Heart right ventricle (tissue), 16 donors: Measurements from ENCODE around the gene HMGCS1. TPM values are rescaled to one million over a fixed set of nuclear protein-coding genes. Genes with fewer than 3 reads are reported as not detected.

Source experiments
- ATAC-seq, 8 donors: fragments of 200-7000 bp; cut with Tn5 transposase; one replicate each; pipeline ENCODE4 v1.9.1; 2020; ENCODE audit warnings: mild to moderate bottlenecking in 8 of 8, moderate library complexity in 8 of 8, moderate number of reproducible peaks in 1 of 8
- DNase-seq, 2 donors: peaks; one replicate each; pipeline ENCODE4 v3.0.0-alpha.2; 2020
- H3K27ac ChIP-seq, 10 donors: fragments of 200-600 bp; sonication (generic) in 2 of 10; one replicate each; pipeline versions ENCODE4 v1.5.0 to v1.8.0; 2020 to 2022; ENCODE audit warnings: mild to moderate bottlenecking in 3 of 10
- H3K27me3 ChIP-seq, 7 donors: fragments of 200-600 bp; one replicate each; pipeline ENCODE4 v1.8.0; 2021 to 2022; ENCODE audit warnings: mild to moderate bottlenecking in 2 of 7
- H3K36me3 ChIP-seq, 9 donors: fragments of 200-600 bp; sonication (generic) in 1 of 9; one replicate each; pipeline versions ENCODE4 v1.5.0 to v1.8.0; 2020 to 2022; ENCODE audit warnings: mild to moderate bottlenecking in 2 of 9
- H3K4me1 ChIP-seq, 9 donors: fragments of 200-600 bp; sonication (generic) in 1 of 9; one replicate each; pipeline versions ENCODE4 v1.5.0 to v1.8.0; 2020 to 2022; ENCODE audit warnings: mild to moderate bottlenecking in 4 of 9
- H3K4me3 ChIP-seq, 10 donors: fragments of 200-600 bp; sonication (generic) in 2 of 10; one replicate each; pipeline versions ENCODE4 v1.5.0 to v1.8.0; 2020 to 2022; ENCODE audit warnings: mild to moderate bottlenecking in 7 of 10, moderate library complexity in 2 of 10
- H3K9me3 ChIP-seq, 11 donors: fragments of 200-600 bp in 10 of 11; sonication (generic) in 2 of 11; one replicate each; pipeline versions ENCODE4 v1.5.0 to v1.8.0; 2013 to 2022; ENCODE audit warnings: mild to moderate bottlenecking in 2 of 11, control low read depth in 1 of 11, moderate library complexity in 1 of 11
- WGBS, 2 donors: extraction: QIAGEN DNeasy Blood & Tissue Kit; methylation state at CpG; one replicate each; pipeline ENCODE4 v1.1.7; 2013; ENCODE audit warnings: inconsistent platforms in 1 of 2; 5-methylcytosine and 5-hydroxymethylcytosine counted together
- intact Hi-C, 10 donors: fragments of 100-400 bp; cut with DNase I; formaldehyde crosslinking; loops; one replicate each; pipeline versions ENCODE4 v1.11.1 to v1.14.2; 2022
- polyA plus RNA-seq, 2 donors: library from polyadenylated mRNA; stranded (reverse); fragments of 200-250 nt; gene quantifications; one replicate each; pipeline ENCODE4 v1.2.3, GENCODE V29; 2013
- total RNA-seq, 10 donors: library from RNA; stranded (reverse); fragmentation: NEBNext Ultra II Directional in 3 of 10; extraction: Animal tissue kit (Norgen Biotek cat#: 25700) in 3 of 10; gene quantifications; one replicate each; pipeline versions ENCODE4 v1.2.1 to v1.2.4, GENCODE V29; 2021 to 2023
- TF ChIP-seq, protein P1 (sequence below), 9 donors: fragments of 200-600 bp; sonication (generic) in 2 of 9; IDR thresholded peaks; one replicate each; pipeline versions ENCODE4 v1.5.0 to v1.8.0; 2021 to 2022; ENCODE audit warnings: antibody characterized with exemption in 9 of 9, mild to moderate bottlenecking in 5 of 9, moderate library complexity in 1 of 9
- donor health status: Arrhythmogenic right ventricular cardiomyopathy.
- donor health status: ischemic (EF 13 %, LVEDD 7.1; RV severe dilation, severe dysfunction).
- donor health status: healthy with polysubstance abuse.
- donor health status: DM: no; HTN: yes; CAD: no.
- donor health status: DM: no; HTN: no; CAD: no.
- donor health status: ischemic (EF 25% LVEDD 6.9; RV normal size, moderate dysfunction).
- donor health status: ischemic (EF 25% LVEDD 5.7; RV mildly dilated, moderate dysfunction).
- donor health status: healthy.
- donor health status: DM: yes; HTN: yes; CAD: no.
- donor health status: Ischemic cardiomyopathy.
- donor health status: ischemic (EF 35%, LVEDD 5.7; RV mildly dilated, moderate dysfunction).
- donor health status: nonischemic (EF 11% LVEDD 7.7; RV severe dilation, severe dysfunction).
- donor health status: DM: yes; HTN: yes; CAD: no.
- donor health status: PGD.
- donor health status: ischemic (EF 29% LVEDD 5.4; RV normal size, mild dysfunction).
- donor health status: nonischemic (EF 23%, LVEDD 6.1; RV moderate dilation, normal function).

The HMGCS1 gene
- total and polyA plus RNA-seq, 12 donors = 8.3 to 33.0 (median 26.7) TPM

DNA sequence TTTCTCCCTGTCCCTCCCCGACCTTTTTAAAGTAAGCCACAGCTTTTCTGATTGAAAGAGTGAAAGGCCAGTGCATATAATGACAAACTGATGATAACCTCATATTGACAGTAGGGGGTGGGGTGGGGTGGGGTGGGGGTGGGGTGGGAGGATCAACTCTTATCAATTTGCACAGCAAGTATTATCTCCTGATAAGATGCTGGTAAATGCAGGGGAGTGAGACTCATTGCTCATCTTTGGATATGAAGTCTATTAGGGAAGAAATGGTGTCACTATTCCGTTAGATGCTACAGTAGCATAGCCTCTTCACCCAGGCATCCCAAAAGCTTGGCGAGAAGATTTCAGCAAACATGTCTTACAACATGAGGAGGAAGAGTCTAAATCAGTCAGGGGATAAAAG lies 38.9 kb upstream of the HMGCS1 start:
- no peaks in the 10 kb centered on the region for H3K36me3 ChIP-seq
- peaks cover 0 to 4% (median 0%) of the 10 kb centered on the region in 7 donors for H3K27me3 ChIP-seq
- DNase-seq (no peak), ATAC-seq (no peak)
- H3K4me3 ChIP-seq = no peak overlapping the region
- 48 to 62% methylated on average over 3 of the region's 3 CpGs for WGBS, 2 donors
- H3K4me1 ChIP-seq = no peaks in the 10 kb centered on the region
- intact Hi-C loops = no loop called here
- H3K9me3 ChIP-seq = no peaks in the 10 kb centered on the region
- TF ChIP-seq, protein P1, sequence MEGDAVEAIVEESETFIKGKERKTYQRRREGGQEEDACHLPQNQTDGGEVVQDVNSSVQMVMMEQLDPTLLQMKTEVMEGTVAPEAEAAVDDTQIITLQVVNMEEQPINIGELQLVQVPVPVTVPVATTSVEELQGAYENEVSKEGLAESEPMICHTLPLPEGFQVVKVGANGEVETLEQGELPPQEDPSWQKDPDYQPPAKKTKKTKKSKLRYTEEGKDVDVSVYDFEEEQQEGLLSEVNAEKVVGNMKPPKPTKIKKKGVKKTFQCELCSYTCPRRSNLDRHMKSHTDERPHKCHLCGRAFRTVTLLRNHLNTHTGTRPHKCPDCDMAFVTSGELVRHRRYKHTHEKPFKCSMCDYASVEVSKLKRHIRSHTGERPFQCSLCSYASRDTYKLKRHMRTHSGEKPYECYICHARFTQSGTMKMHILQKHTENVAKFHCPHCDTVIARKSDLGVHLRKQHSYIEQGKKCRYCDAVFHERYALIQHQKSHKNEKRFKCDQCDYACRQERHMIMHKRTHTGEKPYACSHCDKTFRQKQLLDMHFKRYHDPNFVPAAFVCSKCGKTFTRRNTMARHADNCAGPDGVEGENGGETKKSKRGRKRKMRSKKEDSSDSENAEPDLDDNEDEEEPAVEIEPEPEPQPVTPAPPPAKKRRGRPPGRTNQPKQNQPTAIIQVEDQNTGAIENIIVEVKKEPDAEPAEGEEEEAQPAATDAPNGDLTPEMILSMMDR (IDR thresholded peaks at IDR 0.05) = no peak
- no peak overlapping the region for H3K27ac ChIP-seq

DNA sequence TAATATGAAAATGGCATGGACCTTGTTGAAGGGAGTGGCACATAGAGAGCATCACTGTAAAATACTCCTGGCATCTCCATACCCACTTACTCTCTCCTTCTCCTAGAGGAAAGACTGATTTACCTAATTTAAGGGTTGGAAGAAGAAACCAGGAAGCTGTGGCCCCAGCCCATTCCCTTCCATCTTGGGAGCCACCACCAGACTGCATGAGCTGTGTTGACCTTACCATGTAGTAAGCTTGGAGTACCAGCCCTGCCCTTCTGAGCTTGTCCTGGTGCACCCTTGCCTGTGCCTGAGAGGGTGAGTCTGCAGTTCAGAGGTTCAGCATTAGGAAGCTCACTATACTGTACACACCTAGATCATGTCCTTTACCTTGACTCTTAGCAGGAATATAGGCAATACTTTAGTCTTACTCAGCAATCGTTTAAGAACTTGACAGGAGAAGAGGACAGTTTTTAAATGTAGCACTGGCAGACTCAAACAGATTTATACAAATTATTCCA lies 35.7 kb upstream of the HMGCS1 start:
- H3K4me3 ChIP-seq = no peak overlapping the region
- ATAC-seq = no peak
- TF ChIP-seq, protein P1 (IDR thresholded peaks at IDR 0.05) = no peak
- H3K9me3 ChIP-seq = peaks cover 0 to 18% (median 0%) of the 10 kb centered on the region in 11 donors
- WGBS, 2 donors = 87 to 98% methylated on average over 1 of the region's 1 CpG
- H3K36me3 ChIP-seq = no peaks in the 10 kb centered on the region
- H3K27me3 ChIP-seq = peaks cover 0 to 4% (median 0%) of the 10 kb centered on the region in 7 donors
- no peaks in the 10 kb centered on the region for H3K4me1 ChIP-seq
- H3K27ac ChIP-seq = no peak overlapping the region
- intact Hi-C loops = no loop called here
- no peak for DNase-seq

DNA sequence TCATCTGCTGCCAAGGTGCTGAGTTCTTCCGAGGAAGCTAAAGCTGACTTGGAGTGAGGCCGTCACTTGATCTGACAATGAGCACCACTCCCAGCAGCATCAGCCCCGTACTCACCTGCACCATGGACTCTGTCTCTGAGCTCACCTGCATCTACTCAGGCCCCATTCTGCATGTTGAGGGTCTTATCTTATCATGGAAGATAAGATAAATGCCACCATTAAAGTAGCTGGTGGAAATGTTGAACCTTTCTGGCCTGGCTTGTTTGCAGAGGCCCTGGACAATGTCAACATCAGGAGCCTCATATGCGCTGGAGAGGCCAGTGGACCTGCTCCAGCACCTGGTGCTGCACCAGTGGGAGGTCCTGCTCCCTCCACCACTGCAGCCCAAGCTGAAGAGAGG lies 35.0 kb upstream of the HMGCS1 start:
- Histone ChIP-seq H3K27ac (no peak overlapping the region), H3K9me3 (peaks cover 0 to 18% (median 0%) of the 10 kb centered on the region in 11 donors), H3K36me3 (no peaks in the 10 kb centered on the region), H3K27me3 (peaks cover 0 to 4% (median 0%) of the 10 kb centered on the region in 7 donors), H3K4me1 (no peaks in the 10 kb centered on the region), H3K4me3 (no peak overlapping the region)
- TF ChIP-seq, protein P1 (IDR thresholded peaks at IDR 0.05) = no peak
- DNase-seq (no peak), ATAC-seq (no peak)
- intact Hi-C loops = no loop called here
- 37 to 60% methylated on average over 4 of the region's 4 CpGs for WGBS, 2 donors

DNA sequence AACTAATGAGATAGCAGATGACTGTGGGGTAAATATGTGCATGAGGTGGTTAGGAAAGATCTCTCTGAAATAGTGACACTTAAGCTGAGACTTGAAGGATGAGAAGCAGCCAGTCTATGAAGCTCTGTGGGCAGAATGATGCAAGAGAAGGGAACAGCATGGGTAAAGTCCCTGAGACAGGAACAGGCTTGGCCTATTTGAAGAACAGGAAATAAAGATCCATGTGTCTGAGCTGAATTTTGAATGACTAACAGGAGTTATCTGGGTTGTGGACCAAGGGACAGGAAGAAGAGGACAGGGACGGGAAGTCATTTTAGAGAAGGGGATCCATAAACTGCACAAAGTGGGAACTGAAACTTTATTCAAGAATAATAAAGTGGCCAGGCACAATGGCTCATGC lies 25.6 kb upstream of the HMGCS1 start:
- Histone ChIP-seq H3K4me3 (no peak overlapping the region), H3K9me3 (peaks cover 0 to 53% (median 16%) of the 10 kb centered on the region in 11 donors), H3K36me3 (no peaks in the 10 kb centered on the region), H3K27ac (no peak overlapping the region), H3K27me3 (no peaks in the 10 kb centered on the region), H3K4me1 (no peaks in the 10 kb centered on the region)
- ATAC-seq (no peak), DNase-seq (no peak)
- 75 to 83% methylated on average over 1 of the region's 1 CpG for WGBS, 2 donors
- intact Hi-C loops = no loop called here
- TF ChIP-seq, protein P1 (IDR thresholded peaks at IDR 0.05) = no peak
